ENCODE measurements around the gene NTS. TPM values are rescaled to one million over a fixed set of nuclear protein-coding genes. Genes with fewer than 3 reads are reported as not detected.

NTS gene
- 2.3 and 6.0 TPM in 2 replicates for total RNA-seq

DNA sequence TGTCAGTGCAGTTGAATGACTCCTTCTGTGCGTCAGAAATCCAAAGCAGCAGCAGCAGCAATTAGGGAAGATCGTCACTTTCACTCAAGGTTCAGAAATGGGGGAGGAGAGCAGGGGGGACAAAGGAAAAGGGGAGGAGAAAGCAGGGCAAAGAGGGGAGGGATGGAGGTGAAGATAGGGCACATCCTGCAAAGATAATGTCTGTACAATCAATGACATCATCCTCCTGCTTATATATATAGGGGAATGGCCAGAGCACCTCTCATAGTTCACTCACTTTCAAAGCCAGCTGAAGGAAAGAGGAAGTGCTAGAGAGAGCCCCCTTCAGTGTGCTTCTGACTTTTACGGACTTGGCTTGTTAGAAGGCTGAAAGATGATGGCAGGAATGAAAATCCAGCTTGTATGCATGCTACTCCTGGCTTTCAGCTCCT, at the start of gene NTS:
NTS (plus strand) TSS at position 265 of the 431 bp plus-strand sequence; CDS start at position 374, 109 bp downstream.

DNA sequence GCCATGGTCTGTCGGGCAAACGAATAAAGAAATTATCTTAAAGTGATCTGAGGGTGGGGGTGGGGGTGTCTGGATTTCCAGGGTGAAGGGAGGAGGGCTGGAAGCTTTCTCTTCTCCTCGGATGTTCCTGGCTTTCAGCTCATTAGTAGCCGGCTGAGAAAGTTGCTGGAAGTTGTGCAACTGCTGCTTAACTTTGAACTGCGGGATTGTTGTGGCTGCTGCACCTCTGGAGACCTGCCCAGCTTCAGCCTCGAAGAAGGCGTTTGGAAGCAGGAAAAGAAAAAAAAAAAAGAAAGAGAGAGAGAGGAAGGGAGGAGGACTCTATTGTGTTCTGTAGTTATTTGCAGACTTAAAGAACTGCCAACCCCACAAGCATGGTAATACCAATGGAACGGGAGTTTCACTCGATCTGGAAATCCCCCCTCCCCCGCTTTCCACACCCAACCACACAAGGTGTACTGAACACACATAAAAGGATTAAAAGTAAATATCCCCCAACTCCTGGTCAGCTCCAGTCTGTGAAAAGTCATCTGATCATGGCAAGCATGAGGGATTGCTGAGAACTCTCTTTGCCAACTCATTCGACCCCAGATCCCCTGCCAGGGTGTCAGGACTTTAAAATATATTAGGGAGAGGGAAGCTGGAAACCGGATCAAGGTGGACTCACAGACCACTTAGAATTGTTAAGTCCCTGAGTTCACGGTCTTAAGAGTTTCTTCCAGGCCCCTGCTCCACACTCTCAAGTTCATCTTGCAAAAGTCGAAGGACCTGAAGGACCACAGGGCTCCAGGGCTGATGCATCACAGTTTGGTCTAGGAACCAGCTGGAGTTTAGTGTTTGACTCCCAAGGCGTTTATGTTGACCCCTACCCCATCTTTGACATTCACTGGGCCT, 37.7 kb upstream of the NTS start, which contains the start of gene RASSF9:
RASSF9 (minus strand) TSS at position 213 of the 894 bp plus-strand sequence; CDS start at position 5, 208 bp downstream.

Other genes starting within 250 kb of the NTS start
- gene RASSF9, start 37.9 kb upstream of the NTS start, total RNA-seq = 0.85 and 1.3 TPM in 2 replicates